ENCODE data around the gene TXLNA. TPM values are rescaled to one million over a fixed set of nuclear protein-coding genes. Genes with fewer than 3 reads are reported as not detected.

The TXLNA gene
- polyA plus RNA-seq, 1 donor: 50.7 TPM

DNA sequence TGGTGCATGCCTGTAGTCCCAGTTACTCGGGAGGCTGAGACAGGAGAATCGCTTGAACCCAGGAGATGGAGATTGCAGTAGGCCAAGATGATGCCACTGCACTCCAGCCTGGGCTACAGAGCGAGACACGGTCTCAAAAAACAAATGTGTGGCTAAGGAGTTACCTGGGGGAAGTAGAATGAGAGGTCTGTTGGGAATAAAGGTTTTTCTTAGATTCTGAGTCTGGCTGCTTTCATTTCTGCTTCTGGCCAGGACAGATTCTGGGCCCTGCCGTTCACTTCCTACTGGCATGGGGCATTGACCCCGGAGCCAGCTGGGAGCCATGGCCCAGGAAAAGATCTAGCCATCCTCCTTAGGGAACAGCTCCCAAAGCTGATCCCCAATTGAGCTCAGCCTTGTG lies 29.0 kb downstream of the TXLNA start:
- DNase-seq: no peak

DNA sequence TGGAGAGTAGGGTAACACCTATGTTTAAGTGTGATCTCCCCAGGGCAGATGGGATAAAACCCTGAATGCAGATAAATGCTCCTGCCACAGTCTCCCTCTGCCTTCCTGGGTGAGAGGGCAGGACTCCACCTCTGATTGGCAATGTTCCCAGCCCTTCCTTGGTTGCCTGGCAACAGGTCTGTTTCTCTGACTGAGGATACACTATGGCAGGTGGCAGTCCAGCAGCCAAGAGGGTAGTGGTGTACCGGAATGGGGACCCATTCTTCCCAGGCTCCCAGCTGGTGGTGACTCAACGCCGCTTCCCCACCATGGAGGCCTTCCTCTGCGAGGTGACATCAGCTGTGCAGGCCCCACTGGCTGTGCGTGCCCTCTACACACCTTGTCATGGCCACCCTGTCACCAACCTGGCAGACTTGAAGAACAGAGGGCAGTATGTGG lies 29.4 kb downstream of the TXLNA start, which contains the start of gene DCDC2B:
DCDC2B (plus strand) TSS at position 199 of the 438 bp plus-strand sequence; CDS start at position 204, 5 bp downstream.
- no peak for DNase-seq

DNA sequence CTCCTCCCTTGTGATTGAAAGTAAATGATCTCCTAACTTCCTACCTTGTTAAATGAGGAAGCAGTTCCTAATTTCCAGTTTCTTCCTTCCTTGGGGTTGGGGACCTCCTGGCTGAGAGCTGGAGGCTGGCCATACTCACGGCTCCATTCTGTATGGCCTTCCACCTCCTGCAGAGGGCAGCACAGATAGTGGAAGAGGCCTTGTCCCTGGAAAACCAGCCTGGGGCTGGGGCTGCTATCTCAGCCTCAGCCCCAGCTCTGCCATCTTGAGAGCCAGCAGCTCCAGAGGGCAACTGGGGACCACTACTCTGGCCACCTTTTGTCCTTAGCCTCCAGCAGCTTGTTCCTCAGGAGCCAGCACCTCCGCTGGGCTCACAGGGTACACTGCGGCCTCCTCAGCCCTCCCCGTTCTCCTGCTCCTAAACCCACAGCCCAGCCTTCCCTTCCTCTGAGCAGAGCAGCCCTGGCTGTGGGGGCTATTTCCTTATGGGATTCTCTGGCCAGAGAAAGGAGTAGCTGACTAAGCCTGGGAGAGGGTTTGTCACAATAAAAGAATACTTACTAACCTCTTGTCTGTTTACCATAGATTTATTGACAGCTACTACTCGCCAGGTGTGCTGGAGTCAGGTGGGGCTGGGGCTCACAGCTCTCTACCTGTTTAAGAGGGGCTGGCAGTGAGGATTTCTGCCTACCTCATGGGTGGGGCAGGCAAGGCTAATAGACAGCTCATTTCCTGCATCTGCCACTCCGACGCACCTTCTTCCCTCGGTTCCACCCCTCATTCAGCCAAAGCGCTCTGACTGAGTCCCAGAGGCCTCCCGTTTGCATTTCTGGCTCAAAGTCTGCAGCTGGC lies 36.4 kb downstream of the TXLNA start:
- DNase-seq: peak; percentile 62

DNA sequence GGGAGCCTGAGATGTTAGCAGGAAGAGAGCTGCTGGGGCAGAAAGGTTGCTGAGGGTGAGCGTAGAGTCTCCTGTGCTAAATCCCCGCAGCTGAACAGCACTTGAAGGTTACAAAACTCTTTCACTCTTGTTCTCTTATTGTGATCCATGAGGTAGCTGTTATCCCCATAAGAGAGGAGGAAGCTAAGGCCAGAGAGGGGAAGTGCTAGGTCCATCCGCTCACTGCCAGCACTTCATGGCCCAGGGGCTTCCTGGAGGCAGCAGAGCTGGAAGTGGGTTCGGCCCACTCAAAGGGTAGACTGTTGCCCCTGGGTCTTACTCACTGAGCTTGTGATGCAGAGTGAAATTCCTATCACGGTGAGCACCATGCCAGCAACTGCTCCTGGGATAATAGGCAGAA lies 37.1 kb downstream of the TXLNA start:
- no peak for DNase-seq

DNA sequence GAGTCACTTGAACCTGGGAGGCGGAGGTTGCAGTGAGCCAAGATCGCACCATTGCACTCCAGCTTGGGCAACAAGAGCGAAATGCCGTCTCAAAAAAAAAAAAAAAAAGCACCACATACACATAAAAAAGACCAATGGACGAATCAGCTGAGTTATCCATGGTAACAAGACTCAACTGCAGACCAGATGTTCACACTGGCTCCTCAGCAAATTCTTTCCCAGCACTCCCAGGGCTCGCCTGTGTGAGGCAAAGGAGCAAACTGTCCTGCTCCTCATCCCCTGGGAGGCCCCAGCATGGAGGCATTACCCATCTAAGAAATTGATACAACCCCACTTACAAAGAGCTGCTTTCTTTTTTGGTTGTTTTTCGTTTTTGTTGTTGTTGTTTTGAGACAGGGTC lies 39.5 kb downstream of the TXLNA start:
- no peak for DNase-seq

DNA sequence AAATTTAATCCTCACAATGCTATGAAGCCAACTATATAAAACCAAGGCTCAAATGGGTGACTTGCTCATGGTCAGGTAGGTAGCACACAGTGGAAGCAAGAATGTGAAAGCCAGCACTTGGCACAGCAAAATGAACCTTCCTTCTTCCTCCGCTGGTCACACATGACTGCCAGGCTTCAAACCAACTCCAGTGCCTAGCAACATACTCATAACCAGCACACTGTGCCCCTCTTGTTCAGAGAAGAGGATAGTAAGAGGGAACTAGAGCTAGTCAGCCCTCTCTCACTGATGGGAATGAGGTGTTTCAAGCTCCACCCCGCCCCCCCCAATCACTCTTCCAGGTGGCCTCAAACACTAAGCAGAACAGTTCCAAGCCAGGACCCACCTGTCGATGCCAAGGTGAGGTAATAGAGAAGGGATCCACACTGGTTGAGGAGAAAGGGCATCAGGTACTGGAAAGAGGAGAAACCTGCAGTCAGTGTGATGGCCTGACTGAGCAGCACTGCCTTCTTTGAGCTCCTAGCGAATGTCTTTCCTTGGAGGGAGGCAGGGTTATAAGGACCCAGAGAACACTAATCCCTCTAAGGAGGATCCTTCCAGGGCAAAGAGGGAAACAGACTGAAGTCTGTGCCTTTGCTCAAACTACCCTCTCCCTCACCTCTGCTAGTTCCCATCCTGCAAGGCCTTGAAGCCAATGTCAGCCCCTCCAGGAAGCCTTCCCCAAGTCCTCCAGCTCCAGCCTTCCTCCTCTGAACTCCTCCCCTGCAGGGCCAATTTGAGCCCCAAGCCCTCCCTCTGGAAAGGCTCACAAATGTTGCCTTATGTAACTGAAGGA lies 41.5 kb downstream of the TXLNA start:
- DNase-seq: no peak

GRCh38 chr1:32221581-32221979 lies 42.1 kb downstream of the TXLNA start:
- no peak for DNase-seq

GRCh38 chr1:32221980-32222755 lies 42.7 kb downstream of the TXLNA start, which contains the start of the genes EIF3I and TMEM234:
EIF3I (plus strand) TSS chr1:32222407; CDS start chr1:32222442, 35 bp downstream.
TMEM234 (minus strand) TSS chr1:32222353; CDS start chr1:32222322, 31 bp downstream.
- DNase-seq: peak; percentile 93

DNA sequence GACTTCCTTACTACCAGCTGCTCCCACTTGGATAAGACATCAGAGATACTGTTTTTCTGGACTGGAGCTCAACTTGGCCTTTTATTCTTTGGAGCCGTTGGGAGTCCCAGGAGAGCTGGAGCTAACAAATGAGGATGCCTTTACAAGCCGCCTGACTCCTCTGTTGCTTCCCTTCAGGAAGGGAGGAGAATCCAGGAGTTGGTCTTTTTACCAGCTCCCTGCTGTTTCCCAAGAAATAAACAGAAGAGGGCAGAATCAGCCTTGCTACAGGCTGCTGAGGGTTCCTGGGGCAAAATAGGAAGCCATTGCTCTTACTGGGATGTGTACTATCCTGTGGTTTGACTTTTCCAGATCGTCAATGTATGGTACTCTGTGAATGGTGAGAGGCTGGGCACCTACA lies 44.2 kb downstream of the TXLNA start:
- no peak for DNase-seq

- DNase-seq: no peak
Observed at GRCh38 chr1:32224285-32224684, 44.8 kb downstream of the TXLNA start.

- no peak for DNase-seq
Observed at GRCh38 chr1:32228771-32229170, 49.3 kb downstream of the TXLNA start.

DNA sequence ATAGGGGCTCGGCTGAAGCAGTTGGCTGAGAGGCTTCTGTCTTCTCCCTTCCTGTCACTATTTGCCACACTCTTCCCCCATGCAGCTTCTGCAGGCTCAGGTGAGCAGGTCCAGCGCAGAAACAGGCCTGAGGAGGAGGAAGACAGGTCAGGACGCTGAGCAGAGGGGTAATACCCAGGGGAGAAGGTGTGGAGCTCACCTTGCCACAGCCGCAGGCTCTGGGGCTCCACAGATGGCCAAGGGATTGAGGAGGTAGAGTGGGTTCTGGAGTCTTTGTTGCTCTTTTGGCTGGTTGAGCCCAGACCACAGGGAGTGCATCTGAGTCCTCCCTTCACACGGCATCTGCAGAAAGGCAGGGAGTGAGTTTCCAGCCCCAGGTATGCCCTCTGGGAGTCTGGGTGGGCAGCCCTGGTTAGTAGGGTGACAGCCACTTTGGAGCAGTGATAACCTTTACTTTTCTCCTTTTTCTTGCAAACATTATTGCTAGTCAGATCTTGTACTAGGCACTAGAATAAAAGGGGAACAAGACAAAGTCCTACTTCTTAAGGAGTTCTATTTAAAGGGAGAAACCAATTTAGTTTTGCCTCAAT lies 52.5 kb downstream of the TXLNA start:
- no peak for DNase-seq

DNA sequence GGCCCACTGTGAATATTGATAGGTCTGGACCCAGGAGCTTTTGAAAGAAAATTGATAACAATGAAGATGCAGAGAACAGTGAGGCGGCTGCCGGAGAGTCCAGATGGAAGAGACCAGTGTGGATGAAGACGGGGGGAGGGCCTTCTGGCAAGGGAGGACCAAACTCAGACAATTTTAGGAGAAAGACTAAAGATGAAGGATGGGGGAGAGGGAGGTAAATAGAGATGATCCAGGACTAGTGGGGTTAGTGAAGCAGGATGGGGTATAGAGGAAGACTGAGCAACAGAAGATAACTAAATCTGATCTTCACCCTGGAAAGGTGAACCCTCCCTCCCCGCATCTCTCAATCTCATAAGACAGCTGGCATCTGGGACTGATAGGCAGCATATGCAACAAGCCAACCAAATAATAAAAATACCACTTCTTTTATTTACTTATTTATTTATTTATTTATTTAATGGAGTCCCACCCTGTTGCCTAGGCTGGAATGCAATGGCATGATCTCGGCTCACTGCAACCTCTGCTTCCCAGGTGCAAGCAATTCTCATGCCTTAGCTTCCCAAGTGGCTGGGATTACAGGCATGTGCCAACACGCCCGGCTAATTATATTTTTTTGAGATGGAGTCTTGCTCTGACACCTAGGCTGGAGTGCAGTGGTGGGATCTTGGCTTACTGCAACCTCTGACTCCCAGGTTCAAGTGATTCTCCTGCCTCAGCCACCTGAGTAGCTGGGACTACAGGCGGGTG lies 53.3 kb downstream of the TXLNA start:
- no peak for DNase-seq

DNA sequence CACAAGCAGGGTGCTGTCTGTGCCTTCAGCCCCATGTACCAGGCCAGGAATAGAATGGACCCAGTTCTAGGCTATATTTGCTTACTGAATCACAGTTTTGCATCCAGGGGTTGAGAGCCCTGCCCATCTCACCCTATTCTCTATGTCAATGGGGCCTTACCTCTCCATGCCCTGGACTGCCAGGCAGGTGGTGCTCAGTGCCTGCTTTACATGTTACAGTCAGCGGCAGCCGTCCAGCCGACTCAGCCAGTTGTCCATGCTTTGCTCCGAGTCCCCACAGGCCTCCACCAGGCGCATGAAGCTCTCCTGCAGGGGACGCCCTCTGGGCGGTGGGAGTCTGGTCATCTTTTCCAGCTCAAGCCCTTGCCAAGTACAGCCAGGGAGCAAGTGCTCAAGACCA lies 55.3 kb downstream of the TXLNA start:
- DNase-seq: no peak

GRCh38 chr1:32239337-32239736 lies 59.9 kb downstream of the TXLNA start:
- no peak for DNase-seq

DNA sequence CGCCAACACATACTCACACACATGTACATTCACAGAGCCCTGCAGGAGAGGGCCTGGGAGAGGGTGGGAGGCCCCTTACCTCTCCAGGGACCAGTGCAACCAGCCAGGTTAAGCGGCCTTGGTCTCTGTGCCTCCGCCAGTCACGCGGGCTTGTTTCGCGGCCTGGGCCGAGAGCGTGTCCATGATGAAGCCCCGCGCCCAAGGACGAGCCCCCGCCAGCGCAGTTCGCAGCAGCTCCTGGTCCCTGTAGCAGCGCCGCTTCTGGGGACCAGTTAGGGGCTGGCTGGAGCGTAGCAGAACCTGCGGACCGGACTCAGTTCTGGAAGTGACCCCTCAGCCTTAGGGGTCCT lies 60.3 kb downstream of the TXLNA start:
- no peak for DNase-seq

- DNase-seq: peak; percentile 81
Observed at GRCh38 chr1:32240140-32240951, 60.9 kb downstream of the TXLNA start.

GRCh38 chr1:32241001-32241763 lies 61.7 kb downstream of the TXLNA start:
- DNase-seq: peak; percentile 70

DNA sequence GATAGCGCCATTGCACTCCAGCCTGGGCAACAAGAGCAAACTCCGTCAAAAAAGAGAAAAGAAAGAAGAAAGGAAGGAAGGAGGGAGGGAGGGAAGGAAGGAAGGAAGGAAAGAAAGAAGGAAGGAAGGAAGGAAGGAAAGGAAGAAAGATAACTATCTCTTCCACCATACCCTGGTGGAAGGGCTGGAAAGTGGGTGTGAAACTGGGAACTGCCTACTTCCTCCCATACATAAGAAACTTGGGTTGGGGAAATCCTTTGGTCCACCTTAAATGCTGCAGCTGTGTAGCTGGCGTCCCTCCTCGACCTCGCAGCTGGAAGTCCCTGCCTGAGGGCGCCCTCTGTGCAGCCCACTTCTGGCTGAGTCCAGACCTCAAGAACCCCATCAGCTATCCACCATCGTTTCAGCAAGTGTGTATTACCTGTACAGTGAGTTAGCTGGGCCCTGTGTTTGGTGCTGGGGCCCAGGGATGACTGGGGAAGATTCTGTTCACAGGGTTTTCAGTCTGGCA lies 62.9 kb downstream of the TXLNA start:
- no peak for DNase-seq

Measured in left kidney (tissue), 2 donors.